ENCODE data around the gene JPH2.
"Not testable (repeated sequence)": the region's sequence is repeated elsewhere in the genome, so short reads cannot be mapped to it uniquely, and the experiment has no call there.

JPH2 gene

DNA sequence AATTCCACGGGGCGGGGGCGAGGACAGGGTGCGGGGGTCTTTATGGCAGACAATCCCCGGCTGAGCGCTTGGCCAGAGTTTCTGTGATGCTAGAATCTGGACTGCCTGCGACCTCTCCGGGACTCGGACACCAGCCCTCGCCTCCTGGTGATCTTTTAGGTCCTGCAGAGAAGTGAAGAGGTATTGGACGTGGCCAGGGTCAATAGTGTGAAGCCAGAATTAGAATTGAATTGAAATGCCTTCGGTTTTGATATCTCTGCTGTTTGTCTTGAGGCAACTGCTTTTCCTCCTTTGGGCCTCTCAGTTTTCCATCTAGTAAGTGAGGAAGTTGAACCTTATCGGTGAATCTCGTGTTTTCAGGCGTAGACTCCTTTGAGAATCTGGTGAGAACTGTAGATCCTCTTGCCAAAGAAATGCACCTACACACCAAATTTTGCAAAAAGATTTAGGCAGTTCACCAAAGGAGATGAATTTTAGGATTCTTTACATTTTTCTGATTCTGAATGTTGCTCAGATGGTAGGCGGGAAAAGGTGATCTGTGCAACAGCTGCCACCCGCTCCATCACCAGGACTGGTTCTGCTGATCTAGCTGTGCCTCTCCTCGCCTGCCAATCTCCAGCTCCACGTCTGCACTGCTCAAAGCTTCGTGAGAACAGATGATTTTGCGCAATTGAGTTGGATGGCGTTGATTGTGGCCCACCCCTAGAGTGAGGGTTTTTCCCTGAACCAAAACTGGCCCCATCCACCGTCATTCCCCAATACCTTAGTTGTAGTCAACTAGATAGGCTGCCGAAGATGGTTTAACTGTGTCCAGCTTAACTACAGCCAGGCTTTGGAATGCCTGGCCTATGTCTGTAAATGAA is 24.4 kb upstream of the JPH2 start:
- no peak for DNase-seq

DNA sequence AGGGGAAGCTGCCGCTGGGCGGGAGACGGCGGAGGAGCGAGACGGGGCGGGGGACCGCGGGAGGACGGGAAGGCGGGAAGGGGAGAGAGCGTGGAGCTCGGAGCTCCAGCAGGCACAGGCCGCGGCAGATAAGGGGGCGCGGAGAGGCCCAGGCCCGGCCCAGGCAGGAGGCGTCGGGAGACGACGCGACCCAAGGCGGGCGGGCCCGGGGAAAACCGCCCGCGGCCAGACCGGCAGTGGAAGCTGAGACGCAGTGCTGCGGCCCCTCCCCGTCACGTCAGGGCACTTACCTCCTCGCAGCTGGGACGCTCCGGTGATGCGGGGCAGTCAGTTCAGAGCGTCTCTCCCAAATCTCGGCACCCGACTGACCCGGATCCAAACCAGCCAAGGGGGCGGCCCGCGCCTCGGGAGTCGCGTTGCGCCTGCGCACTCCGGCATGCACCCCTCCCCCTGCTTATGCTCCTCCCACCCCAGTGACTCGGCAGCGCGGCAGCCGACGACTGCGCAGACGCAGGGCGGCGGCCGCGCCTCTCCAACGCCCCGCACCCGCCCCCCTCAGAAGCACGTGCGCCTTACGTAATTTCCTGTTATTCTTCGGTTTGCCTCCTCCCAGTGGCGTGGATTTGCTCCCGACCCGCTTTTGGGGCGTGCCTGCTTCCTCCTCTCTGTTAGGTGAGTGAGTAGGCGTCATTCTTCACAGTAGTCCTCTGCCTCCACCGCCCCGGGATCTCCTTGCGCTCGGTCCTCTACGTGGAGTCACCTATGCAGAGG is 23.6 kb upstream of the JPH2 start, which contains the start of gene OSER1:
Gene OSER1, minus strand, starts transcription at position 366 of the 771 bp plus-strand sequence. CDS start 3,814 bp downstream, outside the sequence.
- DNase-seq, result peak; percentile 93 to 96

DNA sequence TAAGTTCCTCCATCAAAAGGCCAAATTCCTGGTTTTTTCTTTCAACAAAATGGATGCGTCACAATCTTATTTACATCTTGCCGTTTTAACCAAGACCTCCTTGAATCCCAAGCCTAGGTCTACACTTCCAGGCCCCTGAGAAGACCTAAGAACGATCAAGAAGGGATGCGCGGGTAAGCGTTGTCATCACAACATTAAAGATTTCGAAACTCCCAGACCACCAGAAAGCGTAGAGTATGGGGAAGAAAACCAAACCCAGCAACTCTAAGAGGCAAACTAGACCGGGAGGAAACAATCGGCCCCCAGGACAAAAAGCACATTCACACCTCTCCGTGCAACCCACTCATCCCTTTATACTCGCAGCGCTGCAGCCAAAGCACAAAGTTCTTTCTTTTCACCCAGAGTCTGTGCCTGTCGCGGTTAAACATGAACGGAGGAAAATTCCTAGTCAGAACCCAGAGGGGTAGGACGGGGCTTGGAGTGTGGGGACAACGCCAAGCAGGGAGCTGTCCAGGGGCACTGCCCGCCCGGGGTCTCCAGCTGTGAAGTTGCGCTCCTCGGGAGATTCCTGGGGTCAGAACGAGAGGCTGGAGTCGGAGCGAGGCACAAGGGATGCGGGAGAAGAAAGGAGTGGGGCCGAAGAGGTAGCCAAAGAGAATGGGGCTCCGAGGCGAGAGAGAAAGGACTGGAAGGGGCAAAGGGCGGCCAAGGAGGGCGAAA is 22.9 kb upstream of the JPH2 start:
- no peak for DNase-seq

DNA sequence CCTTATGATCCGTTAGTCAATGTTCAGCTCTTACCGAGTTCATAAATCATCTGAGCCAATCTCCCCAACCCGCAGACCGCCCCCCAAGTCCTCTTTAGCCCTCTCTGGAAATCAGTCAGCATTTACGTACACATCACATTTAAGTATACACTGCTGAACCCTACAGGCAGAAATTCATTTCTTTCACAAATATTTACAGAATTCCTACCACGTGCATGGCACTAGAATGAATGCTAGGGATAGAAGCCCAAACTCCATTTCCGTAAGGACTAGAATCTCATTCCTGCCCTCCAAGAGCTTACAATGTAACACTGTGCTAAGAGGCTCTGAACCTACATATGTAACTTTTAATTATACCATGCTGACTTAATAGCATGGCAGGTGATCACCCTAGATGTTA is 21.8 kb upstream of the JPH2 start:
- no peak for DNase-seq

DNA sequence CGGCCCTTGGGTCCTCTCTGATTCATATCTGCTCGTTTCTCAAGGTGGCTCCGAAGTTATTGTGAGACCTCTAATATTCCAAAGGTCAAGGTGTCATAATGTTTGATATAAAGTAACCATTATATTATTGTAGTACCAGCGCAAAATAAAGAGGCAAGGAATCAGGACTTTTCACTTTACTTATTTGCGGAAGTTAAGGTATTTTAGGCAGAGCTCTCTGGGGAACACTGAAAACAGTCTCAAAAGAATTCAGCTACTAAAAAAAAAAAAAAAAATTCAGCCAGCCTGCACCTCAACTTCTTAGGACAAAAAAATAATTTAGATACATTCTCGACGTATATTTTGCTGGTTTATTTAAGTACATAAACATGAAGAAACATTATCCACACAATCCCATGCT is 21.2 kb upstream of the JPH2 start:
- DNase-seq, result no peak

GRCh38 chr20:44207126-44207723 is 20.2 kb upstream of the JPH2 start:
- no peak for DNase-seq

DNA sequence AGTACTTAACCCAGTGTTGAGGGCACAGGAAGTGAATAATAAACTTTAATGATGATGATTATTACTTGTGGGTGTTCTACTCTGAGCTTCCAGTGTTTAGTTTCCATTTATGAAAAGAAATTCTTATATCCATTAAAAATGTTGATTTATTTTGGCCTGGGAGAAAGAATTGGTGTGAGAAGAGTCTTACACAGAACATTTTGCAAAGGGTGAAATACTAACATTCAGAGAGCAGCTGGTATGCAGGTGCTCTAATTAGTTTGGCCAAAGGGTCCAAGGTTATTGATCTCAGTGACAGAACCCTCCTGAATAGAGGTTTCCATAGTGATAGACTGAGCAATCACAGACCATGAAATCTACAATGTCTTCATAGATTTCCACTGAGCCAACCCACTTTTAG is 19.1 kb upstream of the JPH2 start:
- no peak for DNase-seq

DNA sequence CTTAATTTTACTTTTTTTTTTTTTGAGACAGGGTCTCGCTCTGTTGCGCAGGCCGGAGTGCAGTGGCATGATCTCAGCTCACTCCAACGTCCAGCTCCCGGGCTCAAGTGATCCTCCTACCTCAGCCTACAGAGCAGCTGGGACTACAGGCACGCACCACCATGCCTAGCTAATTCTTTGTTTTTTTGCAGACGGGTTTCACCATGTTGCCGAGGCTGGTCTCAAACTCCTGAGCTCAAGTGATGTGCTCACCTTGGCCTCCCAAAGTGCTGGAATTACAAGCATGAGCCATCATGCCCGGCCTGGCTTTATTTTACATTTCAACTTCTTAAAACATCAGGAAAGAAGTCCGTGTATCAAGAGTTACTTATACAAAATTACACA is 17.8 kb upstream of the JPH2 start:
- no peak for DNase-seq

GRCh38 chr20:44204156-44204831 is 17.3 kb upstream of the JPH2 start:
- DNase-seq, result no peak

DNA sequence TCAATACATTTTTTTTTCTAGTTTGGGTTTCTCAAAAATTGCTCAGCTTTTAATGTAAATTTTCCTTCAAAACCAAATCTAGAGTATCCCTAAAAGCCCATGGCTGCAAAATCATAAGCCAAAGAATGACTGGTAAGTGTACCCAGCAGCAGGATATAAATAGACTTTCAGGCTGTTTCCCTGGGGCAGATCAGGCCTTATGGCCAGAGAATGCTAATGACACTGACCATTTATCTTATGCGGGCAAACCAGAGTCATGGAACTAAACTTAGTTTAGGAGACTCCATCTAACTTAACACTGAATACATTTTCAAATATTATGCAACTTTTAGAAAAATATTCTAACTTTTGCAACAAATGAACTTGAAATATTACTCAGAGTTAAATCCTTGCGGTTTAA is 16.2 kb upstream of the JPH2 start:
- DNase-seq, result no peak

- DNase-seq, result no peak
These were observed 14.0 kb upstream of the JPH2 start for GRCh38 chr20:44200983-44201382.

- no peak for DNase-seq
These were observed 13.4 kb upstream of the JPH2 start for GRCh38 chr20:44200371-44200770.

DNA sequence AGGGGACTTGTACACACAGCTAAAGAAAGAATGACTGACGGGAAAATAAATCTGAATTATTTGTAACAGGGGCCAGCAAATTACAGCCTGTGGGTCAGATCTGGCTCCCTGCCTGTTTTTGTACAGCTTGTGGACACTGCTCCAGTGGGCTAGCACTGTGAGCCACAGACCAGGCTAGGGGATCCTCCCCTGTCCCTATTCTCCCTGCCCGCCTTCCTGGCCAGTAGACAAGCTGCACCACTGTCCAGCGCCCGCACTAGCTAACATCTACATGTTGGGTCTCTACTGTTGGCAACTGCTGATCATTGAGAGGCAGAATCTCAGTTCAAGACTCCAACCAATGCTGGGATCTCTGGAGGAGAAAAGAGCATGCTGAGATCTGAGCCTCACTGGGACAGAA is 12.9 kb upstream of the JPH2 start:
- no peak for DNase-seq

GRCh38 chr20:44198872-44199271 is 11.9 kb upstream of the JPH2 start:
- no peak for DNase-seq

DNA sequence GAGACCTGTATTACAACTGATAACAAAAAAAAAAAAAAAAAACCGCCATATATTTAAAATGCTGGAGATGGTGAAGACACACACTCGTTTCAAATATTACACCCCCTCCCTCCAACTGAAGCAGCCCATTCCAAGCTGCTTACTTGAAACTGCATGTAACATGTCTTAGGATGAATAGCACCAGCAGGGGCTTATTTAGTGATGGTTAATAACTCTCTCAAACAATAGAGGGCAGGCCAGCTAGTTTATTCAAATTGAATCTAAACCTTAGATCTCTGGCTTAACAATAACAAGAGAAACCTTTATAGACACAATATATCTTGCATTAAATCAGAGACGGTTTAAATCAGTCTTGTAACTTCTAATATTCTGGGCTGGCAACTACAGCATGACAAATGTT is 9.3 kb upstream of the JPH2 start:
- no peak for DNase-seq

- no peak for DNase-seq
These were observed 8.6 kb upstream of the JPH2 start for GRCh38 chr20:44195605-44196004.

GRCh38 chr20:44193801-44194200 is 6.8 kb upstream of the JPH2 start:
- no peak for DNase-seq

GRCh38 chr20:44191640-44192039 is 4.7 kb upstream of the JPH2 start:
- not testable (repeated sequence) for DNase-seq

DNA sequence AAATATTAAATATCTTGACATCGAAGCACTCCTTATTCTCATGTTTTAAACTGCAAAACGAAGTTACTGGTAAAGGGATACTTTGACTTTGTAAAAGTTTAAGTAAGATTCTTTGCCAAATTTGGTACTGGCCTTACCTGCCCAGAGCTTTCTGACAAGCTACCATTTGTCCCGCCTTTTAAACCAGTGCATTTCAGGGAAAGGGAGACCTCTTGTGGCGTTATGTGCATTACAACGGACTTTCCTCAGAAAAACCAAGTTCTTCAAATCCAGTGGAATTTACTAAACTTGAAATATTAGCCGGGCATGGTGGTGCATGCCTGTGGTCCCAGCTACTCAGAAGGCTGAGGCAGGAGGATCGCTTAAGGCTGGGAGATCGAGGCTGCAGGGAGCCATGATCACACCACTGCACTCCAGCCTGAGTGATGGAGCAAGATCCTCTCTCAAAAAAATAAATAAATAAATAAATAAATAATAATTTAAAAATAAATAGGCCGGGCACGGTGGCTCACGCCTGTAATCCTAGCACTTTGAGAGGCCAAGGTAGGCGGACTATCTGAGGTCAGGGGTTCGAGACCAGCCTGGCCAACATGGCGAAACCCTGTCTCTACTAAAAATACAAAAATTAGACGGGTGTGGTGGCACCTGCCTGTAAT is 3.3 kb upstream of the JPH2 start:
- DNase-seq, result peak in 1 of 2 experiments; percentile 2

- DNase-seq, result no peak
These were observed 1.8 kb upstream of the JPH2 start for GRCh38 chr20:44188752-44189151.

- no peak for DNase-seq
These were observed 1.1 kb upstream of the JPH2 start for GRCh38 chr20:44187772-44188709.
